HepG2 (cell line): ENCODE data around the gene PERP. TPM values are rescaled to one million over a fixed set of nuclear protein-coding genes. Genes with fewer than 3 reads are reported as not detected.

Source experiments
- AHDC1 ChIP-seq: sonication (generic); formaldehyde crosslinking; IDR thresholded peaks from 2 replicates; pipeline ENCODE4 v1.5.1; 2020; ENCODE audit warnings: mild to moderate bottlenecking, missing genetic modification reagents, borderline replicate concordance
- ARID3A ChIP-seq: IDR thresholded peaks from 2 replicates; pipeline ENCODE4 v1.6.1; 2012; ENCODE audit warnings: low read depth, low read length, improper control_type of control experiment
- ATF2 ChIP-seq: sonication (generic); formaldehyde crosslinking; IDR thresholded peaks from 2 replicates; pipeline ENCODE4 v1.4.0; 2020; ENCODE audit warnings: missing genetic modification reagents
- CCAR2 ChIP-seq: fragments of 200-400 bp; formaldehyde crosslinking; optimal IDR thresholded peaks from 2 replicates; pipeline ENCODE3; 2018; ENCODE audit warnings: low read depth, mild to moderate bottlenecking, low read length, moderate library complexity
- FOXP1 ChIP-seq, 2 experiments: fragments of 450-650 bp in 1 of 2; IDR thresholded peaks; 2 replicates each; pipeline ENCODE4 v1.6.1; 2017 to 2018; ENCODE audit warnings: antibody characterized with exemption in 1 of 2
- JUND ChIP-seq: sonication (generic); formaldehyde crosslinking; IDR thresholded peaks from 2 replicates; pipeline ENCODE4 v1.8.0; 2022; ENCODE audit warnings: mild to moderate bottlenecking, missing genetic modification reagents
- NCOA1 ChIP-seq: sonication (generic); formaldehyde crosslinking; IDR thresholded peaks from 2 replicates; pipeline ENCODE4 v1.9.0; 2021; ENCODE audit warnings: missing genetic modification reagents
- PPARG ChIP-seq: conservative IDR thresholded peaks from 2 replicates; pipeline ENCODE4 v1.6.1; 2016; ENCODE audit warnings: missing biosample characterization, missing genetic modification reagents
- SIX4 ChIP-seq: sonication (generic); formaldehyde crosslinking; IDR thresholded peaks from 2 replicates; pipeline ENCODE4 v1.4.0; 2020; ENCODE audit warnings: missing genetic modification reagents
- SMARCE1 ChIP-seq: fragments of 450-650 bp; IDR thresholded peaks from 2 replicates; pipeline ENCODE4 v1.6.1; 2017; ENCODE audit warnings: borderline replicate concordance
- TEAD2 ChIP-seq: sonication (generic); formaldehyde crosslinking; IDR thresholded peaks from 2 replicates; pipeline ENCODE4 v1.9.0; 2021; ENCODE audit warnings: missing genetic modification reagents
- TMF1 ChIP-seq: sonication (generic); formaldehyde crosslinking; IDR thresholded peaks from 2 replicates; pipeline ENCODE4 v1.8.1; 2022; ENCODE audit warnings: low read depth, missing genetic modification reagents
- ZNF280B ChIP-seq: sonication (generic); formaldehyde crosslinking; IDR thresholded peaks from 2 replicates; pipeline ENCODE4 v1.5.0; 2020; ENCODE audit warnings: missing genetic modification reagents, mild to moderate bottlenecking, borderline replicate concordance
- ZNF44 ChIP-seq: sonication (generic); formaldehyde crosslinking; IDR thresholded peaks from 2 replicates; pipeline ENCODE4 v1.5.1; 2020; ENCODE audit warnings: mild to moderate bottlenecking, missing genetic modification reagents
- ZNF724P ChIP-seq: sonication (generic); formaldehyde crosslinking; IDR thresholded peaks from 2 replicates; pipeline ENCODE4 v1.8.0; 2022; ENCODE audit warnings: missing genetic modification reagents, borderline replicate concordance
- ZNF75D ChIP-seq: sonication (generic); formaldehyde crosslinking; IDR thresholded peaks from 2 replicates; pipeline ENCODE4 v1.8.1; 2023; ENCODE audit warnings: missing genetic modification reagents, mild to moderate bottlenecking, borderline replicate concordance
- ZNF770 ChIP-seq: sonication (generic); formaldehyde crosslinking; IDR thresholded peaks from 2 replicates; pipeline ENCODE4 v1.5.0; 2020; ENCODE audit warnings: mild to moderate bottlenecking, missing genetic modification reagents
- polyA plus RNA-seq, 8 experiments: library from polyadenylated mRNA; depleted of rRNA in 3 of 8; stranded (reverse) in 7 of 8; unstranded in 1 of 8; fragments of >200 nt; fragmentation: Illumina TruSeq in 4 of 8; extraction: Trizol in 4 of 8; gene quantifications; 2 replicates each; pipeline versions ENCODE4 v1.2.1 to v1.2.3, GENCODE V29; 2011 to 2016; ENCODE audit warnings: low read depth in 4 of 8, missing spikeins in 1 of 8, mixed read lengths in 1 of 8; ENCODE audit not compliant: insufficient read depth in 1 of 8
- total RNA-seq, 5 experiments: library from RNA; depleted of rRNA; stranded (reverse); fragments of >200 nt; fragmentation: Illumina TruSeq; extraction: Trizol; gene quantifications; 2 replicates each; pipeline ENCODE4 v1.2.3, GENCODE V29; 2016; ENCODE audit warnings: low read depth in 1 of 5

The PERP gene
- total and polyA plus RNA-seq, 2 of the 13 experiments (the other 11 are each of a cell fraction or from before 2014, with no cell fraction given) = 26.0 to 53.0 TPM

GRCh38 chr6:138087593-138088325, 19.5 kb downstream of the PERP start (continued):
- TF ChIP-seq AHDC1 (CRISPR knock-in tag) (no peak), ZNF770 (CRISPR knock-in tag) (no peak), NCOA1 (CRISPR knock-in tag) (no peak), SIX4 (peak; percentile 47; the same call in 1 of the 2 replicates), TEAD2 (CRISPR knock-in tag) (no peak), ZNF44 (CRISPR knock-in tag) (no peak), JUND (CRISPR knock-in tag) (no peak), SMARCE1 (no peak), ATF2 (CRISPR knock-in tag) (no peak), FOXP1 (IDR thresholded peaks at IDR 0.05) (no peak), FOXP1 (CRISPR knock-in tag; IDR thresholded peaks at IDR 0.05) (peak; percentile 48; the same call in 1 of the 2 replicates), ZNF280B (CRISPR knock-in tag) (no peak), CCAR2 (no peak), ZNF75D (CRISPR knock-in tag) (no peak), PPARG (CRISPR knock-in tag) (0 out of 2 replicates have a peak, but pooled peaks have one; percentile 9), ZNF724P (CRISPR knock-in tag) (no peak), ARID3A (no peak), TMF1 (no peak)
